ENCODE data around the gene C2CD4B. TPM values are rescaled to one million over a fixed set of nuclear protein-coding genes. Genes with fewer than 3 reads are reported as not detected.

The C2CD4B gene
- total RNA-seq: 1 to 10 TPM; 2.5 to 8.6 (median 3.9) TPM

- no peak for DNase-seq (ENCODE audit: extremely low spot score)
- intact Hi-C loops (cut with DNase I): no loop called here
- Histone ChIP-seq H3K4me3 (peak within 1 kb of the TSS; percentile 47 to 61 (median 50)), H3K27ac (replicated peaks in 1 of 4) (peak within 1 kb of the TSS; percentile 59 to 71 (median 66)), H3K36me3 (no peaks in the 10 kb centered on the region), H3K9me3 (no peaks in the 10 kb centered on the region), H3K4me1 (peaks cover 9 to 22% (median 19%) of the 10 kb centered on the region in 4 donors), H3K27me3 (peaks cover 0 to 77% (median 21%) of the 10 kb centered on the region in 4 donors)
- WGBS: 30% methylated on average over 21 of the region's 34 CpGs
- TF ChIP-seq EP300 (IDR thresholded peaks at IDR 0.05) (no peak), POLR2A (IDR thresholded peaks at IDR 0.05; ENCODE audit: low read depth) (peak; percentile 34), CTCF (IDR thresholded peaks at IDR 0.05) (no peak), POLR2AphosphoS5 (IDR thresholded peaks at IDR 0.05) (peak; percentile 74 to 92)
Observed at GRCh38 chr15:62165104-62165792, at the start of gene C2CD4B. TSS of gene C2CD4B (minus strand) at chr15:62165285. CDS start at chr15:62164984, 301 bp downstream.

DNA sequence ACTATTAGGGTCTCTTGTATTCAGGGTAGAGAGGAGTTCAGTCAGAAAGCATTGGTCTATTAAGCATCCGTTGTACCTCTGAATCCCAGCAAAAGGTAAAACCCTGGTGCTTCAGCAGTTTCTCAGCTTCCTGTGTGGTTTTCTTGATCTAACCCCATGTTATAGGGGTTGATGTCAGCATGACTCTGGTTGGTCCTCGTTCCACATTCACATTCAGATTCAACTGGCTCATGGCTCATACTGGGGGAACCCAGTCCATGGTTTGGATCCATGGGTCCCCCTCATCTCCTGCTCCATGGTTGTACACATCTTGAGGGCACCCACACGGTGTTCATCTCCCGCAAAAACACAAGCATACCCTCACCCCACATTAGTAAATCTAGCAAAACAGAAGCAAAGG lies 47.7 kb upstream of the C2CD4B start:
- H3K36me3 ChIP-seq: no peaks in the 10 kb centered on the region
- TF ChIP-seq POLR2A (IDR thresholded peaks at IDR 0.05; ENCODE audit: low read depth) (no peak), EP300 (IDR thresholded peaks at IDR 0.05) (no peak), CTCF (IDR thresholded peaks at IDR 0.05) (no peak), POLR2AphosphoS5 (IDR thresholded peaks at IDR 0.05) (no peak)
- whole genome bisulfite sequencing: 87% methylated on average over 4 of the region's 4 CpGs
- intact Hi-C loops (cut with DNase I): no loop called here
- H3K9me3 ChIP-seq: peaks cover 0 to 29% (median 21%) of the 10 kb centered on the region in 4 donors
- DNase-seq (ENCODE audit: extremely low spot score): peak; percentile 57
- H3K4me3 ChIP-seq: no peak overlapping the region
- H3K27me3 ChIP-seq: peaks cover 0 to 5% (median 0%) of the 10 kb centered on the region in 4 donors
- no peaks in the 10 kb centered on the region for H3K4me1 ChIP-seq
- no peak overlapping the region for H3K27ac ChIP-seq (replicated peaks in 1 of 4)

DNA sequence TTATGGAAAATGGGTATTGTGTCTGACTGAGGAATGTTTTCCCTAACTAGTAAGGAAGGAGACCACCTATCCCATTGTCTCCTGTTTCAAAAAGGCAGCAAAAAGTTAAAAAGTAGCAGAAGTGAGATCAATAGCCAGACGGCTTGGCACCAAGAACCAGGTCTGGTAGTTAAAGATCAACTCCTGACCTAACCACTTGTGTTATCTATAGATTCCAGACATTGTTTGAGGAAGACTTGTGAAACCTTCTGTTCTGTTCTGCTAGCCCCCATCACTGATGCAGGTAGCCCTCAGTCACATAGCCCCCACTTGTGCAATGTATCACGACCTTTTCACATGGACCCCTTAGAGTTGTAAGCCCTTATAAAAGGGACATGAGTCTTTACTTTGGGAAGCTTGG lies 46.3 kb upstream of the C2CD4B start:
- WGBS: 82% methylated on average over 2 of the region's 2 CpGs
- intact Hi-C loops (cut with DNase I): no loop called here

DNA sequence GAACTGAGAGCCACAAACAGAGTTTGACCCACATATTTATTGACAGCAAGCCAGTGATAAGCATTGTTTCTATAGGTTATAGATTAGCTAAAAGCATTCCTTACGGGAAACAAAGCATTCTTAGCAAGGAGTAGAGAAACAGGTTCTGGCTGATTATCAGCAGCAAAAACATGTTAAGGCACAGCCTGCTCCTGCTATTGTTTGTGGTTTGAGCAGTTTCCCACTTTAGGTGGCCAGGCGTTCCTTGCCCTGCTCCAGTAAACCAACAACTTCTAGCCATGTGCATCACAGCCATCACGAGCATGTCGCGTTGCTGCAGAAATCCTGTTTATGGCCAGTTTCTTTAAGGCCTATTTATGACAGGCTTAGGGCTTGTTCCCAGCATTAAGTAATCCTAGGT lies 44.7 kb upstream of the C2CD4B start:
- intact Hi-C loops (cut with DNase I): no loop called here
- H3K4me1 ChIP-seq: no peaks in the 10 kb centered on the region
- H3K27me3 ChIP-seq: peaks cover 0 to 8% (median 0%) of the 10 kb centered on the region in 4 donors
- TF ChIP-seq POLR2A (IDR thresholded peaks at IDR 0.05; ENCODE audit: low read depth): no peak
- no peak for TF ChIP-seq POLR2AphosphoS5 (IDR thresholded peaks at IDR 0.05)
- TF ChIP-seq EP300 (IDR thresholded peaks at IDR 0.05): no peak
- 98% methylated on average over 4 of the region's 5 CpGs for WGBS
- no peak overlapping the region for H3K27ac ChIP-seq (replicated peaks in 1 of 4)
- peaks cover 0 to 12% (median 3%) of the 10 kb centered on the region in 4 donors for H3K9me3 ChIP-seq
- no peaks in the 10 kb centered on the region for H3K36me3 ChIP-seq
- peak; percentile 45 for DNase-seq (ENCODE audit: extremely low spot score)
- H3K4me3 ChIP-seq: no peak overlapping the region

More for the DNA sequence above, 46.3 kb upstream of the C2CD4B start:
- no peak for DNase-seq (ENCODE audit: extremely low spot score)
- TF ChIP-seq CTCF (IDR thresholded peaks at IDR 0.05): no peak
- no peak for TF ChIP-seq POLR2A (IDR thresholded peaks at IDR 0.05; ENCODE audit: low read depth)
- TF ChIP-seq EP300 (IDR thresholded peaks at IDR 0.05): no peak
- no peak for TF ChIP-seq POLR2AphosphoS5 (IDR thresholded peaks at IDR 0.05)
- Histone ChIP-seq H3K27ac (replicated peaks in 1 of 4) (no peak overlapping the region), H3K4me3 (no peak overlapping the region), H3K27me3 (peaks cover 0 to 8% (median 0%) of the 10 kb centered on the region in 4 donors), H3K36me3 (no peaks in the 10 kb centered on the region), H3K9me3 (peaks cover 0 to 21% (median 12%) of the 10 kb centered on the region in 4 donors), H3K4me1 (no peaks in the 10 kb centered on the region)

DNA sequence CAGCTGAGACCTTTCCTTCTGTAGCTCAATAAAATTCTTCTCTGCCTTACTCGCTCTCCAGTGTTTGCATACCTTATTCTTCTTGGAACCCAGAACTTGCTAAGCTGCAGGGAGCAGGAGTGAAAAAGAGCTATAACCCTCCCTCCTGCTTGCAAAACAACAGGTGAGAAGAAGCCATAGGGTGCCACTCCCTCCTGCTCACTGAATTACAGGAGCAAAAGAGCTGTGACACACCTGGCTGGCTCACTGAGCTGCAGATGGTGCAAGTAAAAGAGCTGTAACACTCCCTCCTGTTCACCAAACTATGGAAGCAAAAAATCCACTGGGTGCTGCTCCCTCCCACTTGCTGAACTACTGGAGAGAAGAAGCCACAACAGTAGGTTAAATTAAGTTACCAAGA lies 44.2 kb upstream of the C2CD4B start:
- WGBS: 91% methylated on average over 1 of the region's 1 CpG
- TF ChIP-seq POLR2AphosphoS5 (IDR thresholded peaks at IDR 0.05) (no peak), POLR2A (IDR thresholded peaks at IDR 0.05; ENCODE audit: low read depth) (no peak), CTCF (IDR thresholded peaks at IDR 0.05) (no peak), EP300 (IDR thresholded peaks at IDR 0.05) (no peak)
- Histone ChIP-seq H3K4me3 (no peak overlapping the region), H3K4me1 (no peaks in the 10 kb centered on the region), H3K9me3 (peaks cover 0 to 12% (median 3%) of the 10 kb centered on the region in 4 donors), H3K36me3 (no peaks in the 10 kb centered on the region), H3K27ac (replicated peaks in 1 of 4) (no peak overlapping the region), H3K27me3 (peaks cover 0 to 8% (median 0%) of the 10 kb centered on the region in 4 donors)
- peak; percentile 64 for DNase-seq (ENCODE audit: extremely low spot score)
- intact Hi-C loops (cut with DNase I): no loop called here

All from esophagus muscularis mucosa (tissue), 4 donors.